ENCODE measurements around the gene GNB1L. TPM values are rescaled to one million over a fixed set of nuclear protein-coding genes. Genes with fewer than 3 reads are reported as not detected.

The GNB1L gene
- total RNA-seq, 1 donor, result 5.2 TPM

- no peak for DNase-seq (ENCODE audit: low read depth)
- no peak overlapping the region for H3K4me3 ChIP-seq (ENCODE audit: low read depth, low read length)
- TF ChIP-seq, protein P1, sequence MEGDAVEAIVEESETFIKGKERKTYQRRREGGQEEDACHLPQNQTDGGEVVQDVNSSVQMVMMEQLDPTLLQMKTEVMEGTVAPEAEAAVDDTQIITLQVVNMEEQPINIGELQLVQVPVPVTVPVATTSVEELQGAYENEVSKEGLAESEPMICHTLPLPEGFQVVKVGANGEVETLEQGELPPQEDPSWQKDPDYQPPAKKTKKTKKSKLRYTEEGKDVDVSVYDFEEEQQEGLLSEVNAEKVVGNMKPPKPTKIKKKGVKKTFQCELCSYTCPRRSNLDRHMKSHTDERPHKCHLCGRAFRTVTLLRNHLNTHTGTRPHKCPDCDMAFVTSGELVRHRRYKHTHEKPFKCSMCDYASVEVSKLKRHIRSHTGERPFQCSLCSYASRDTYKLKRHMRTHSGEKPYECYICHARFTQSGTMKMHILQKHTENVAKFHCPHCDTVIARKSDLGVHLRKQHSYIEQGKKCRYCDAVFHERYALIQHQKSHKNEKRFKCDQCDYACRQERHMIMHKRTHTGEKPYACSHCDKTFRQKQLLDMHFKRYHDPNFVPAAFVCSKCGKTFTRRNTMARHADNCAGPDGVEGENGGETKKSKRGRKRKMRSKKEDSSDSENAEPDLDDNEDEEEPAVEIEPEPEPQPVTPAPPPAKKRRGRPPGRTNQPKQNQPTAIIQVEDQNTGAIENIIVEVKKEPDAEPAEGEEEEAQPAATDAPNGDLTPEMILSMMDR (IDR thresholded peaks at IDR 0.05; ENCODE audit: insufficient read depth, low read length), result no peak
Measured at GRCh38 chr22:19820880-19821522, 33.7 kb downstream of the GNB1L start.

DNA sequence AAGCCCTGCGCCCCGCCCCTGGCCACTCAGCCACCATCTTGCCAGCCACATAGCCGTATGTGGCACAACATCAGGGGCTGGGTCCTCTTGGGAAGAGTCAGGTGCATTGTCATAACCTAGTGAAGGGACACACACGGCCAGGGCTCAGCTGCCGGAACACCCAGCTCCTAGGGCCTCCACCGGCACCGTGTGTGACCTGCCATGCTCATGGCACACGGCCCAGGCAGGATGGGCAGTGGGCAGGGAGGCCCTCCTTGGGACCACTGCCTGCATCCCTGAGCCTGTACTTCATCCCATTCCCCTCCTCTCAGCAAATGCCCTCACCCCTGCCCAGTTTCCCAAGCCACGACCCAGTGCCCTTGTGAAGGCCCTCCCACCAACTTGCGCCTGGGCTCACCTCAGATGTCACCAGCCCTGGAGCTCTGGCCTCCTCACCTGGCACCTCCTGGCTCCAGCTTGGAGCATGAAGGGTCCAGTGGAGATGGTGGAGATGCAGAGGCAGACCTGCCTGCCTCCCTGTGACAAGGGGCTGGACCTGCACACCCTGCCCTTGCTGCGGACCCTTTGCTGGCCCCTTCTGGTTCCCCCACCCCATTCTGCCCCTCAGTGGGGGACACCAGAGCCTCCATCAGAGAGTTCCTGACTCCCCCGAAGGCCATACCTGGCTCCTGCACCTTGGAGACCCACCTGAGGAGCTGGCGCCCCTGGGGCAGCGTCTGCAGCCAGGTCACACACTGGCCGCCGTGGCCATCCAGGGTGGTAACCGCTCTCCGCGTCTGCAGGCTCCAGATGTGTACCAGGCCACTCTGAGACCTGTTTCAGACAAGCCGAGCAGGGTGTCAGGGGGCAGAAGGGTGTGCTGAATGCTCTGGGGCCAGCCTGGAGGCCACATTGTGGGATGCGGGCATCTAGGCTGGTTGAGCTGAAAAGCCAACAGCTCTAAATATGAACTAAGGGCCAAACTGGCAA, 34.5 kb downstream of the GNB1L start:
- no peak overlapping the region for H3K4me3 ChIP-seq (ENCODE audit: low read depth, low read length)
- no peak for DNase-seq (ENCODE audit: low read depth)
- TF ChIP-seq, protein P1 (IDR thresholded peaks at IDR 0.05; ENCODE audit: insufficient read depth, low read length), result no peak

DNA sequence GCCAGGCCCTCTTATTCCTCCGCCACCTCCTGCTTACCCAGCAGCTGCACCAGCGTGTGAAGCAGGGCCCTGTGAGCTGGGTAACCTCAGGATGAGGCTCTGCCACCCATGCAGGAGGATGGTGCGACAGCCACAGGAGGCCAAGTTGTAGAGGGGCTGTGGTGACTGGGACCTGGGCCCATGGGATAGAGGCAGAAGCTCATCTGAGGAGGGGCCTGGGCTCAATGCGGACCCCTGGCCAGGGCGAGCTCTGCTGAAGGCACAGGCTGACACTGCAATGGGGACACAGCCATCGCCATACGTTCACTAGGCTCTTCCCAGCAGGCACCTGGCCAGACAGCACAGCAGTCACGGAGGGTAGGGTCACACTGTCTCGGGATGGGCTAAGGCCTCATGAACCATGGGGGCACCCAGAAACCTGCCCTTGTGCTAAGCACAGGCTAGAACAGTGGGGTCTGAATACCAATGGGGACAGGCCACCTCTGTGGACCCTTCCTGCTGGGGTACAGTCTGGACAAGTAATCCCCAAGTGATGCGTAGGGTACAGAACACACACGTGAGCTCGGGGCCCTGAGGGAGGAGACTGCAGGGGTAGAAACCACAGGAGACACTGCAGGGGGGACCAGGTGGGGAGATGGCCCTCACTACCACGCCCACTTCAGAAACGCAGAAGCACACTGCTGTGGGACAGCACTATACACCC, 35.3 kb downstream of the GNB1L start:
- no peak overlapping the region for H3K4me3 ChIP-seq (ENCODE audit: low read depth, low read length)
- DNase-seq (ENCODE audit: low read depth), result no peak
- TF ChIP-seq, protein P1 (IDR thresholded peaks at IDR 0.05; ENCODE audit: insufficient read depth, low read length), result no peak

- DNase-seq (ENCODE audit: low read depth), result no peak
- H3K4me3 ChIP-seq (ENCODE audit: low read depth, low read length), result no peak overlapping the region
- TF ChIP-seq, protein P1 (IDR thresholded peaks at IDR 0.05; ENCODE audit: insufficient read depth, low read length), result no peak
Measured at GRCh38 chr22:19818324-19819207, 36.1 kb downstream of the GNB1L start.

GRCh38 chr22:19816372-19817119, 38.1 kb downstream of the GNB1L start:
- H3K4me3 ChIP-seq (ENCODE audit: low read depth, low read length), result no peak overlapping the region
- TF ChIP-seq, protein P1 (IDR thresholded peaks at IDR 0.05; ENCODE audit: insufficient read depth, low read length), result no peak
- no peak for DNase-seq (ENCODE audit: low read depth)
